IPS-NIHi11 (cell line): ENCODE data around the gene KIF3C.
A peak's percentile ranks its signal among the peaks of the same experiment; 100 is the strongest.
"Not testable (repeated sequence)": the region's sequence is repeated elsewhere in the genome, so short reads cannot be mapped to it uniquely, and the experiment has no call there.

Experiments used
- DNase-seq: peaks from one replicate; pipeline ENCODE4 v3.0.0; 2012; ENCODE audit warnings: mixed read lengths, low spot score

The KIF3C gene

GRCh38 chr2:25999406-25999805 lies 17.1 kb upstream of the KIF3C start:
- DNase-seq: not testable (repeated sequence)

GRCh38 chr2:25998816-25999383 lies 16.6 kb upstream of the KIF3C start:
- not testable (repeated sequence) for DNase-seq

GRCh38 chr2:25996844-25997243 lies 14.5 kb upstream of the KIF3C start:
- DNase-seq: no peak

DNA sequence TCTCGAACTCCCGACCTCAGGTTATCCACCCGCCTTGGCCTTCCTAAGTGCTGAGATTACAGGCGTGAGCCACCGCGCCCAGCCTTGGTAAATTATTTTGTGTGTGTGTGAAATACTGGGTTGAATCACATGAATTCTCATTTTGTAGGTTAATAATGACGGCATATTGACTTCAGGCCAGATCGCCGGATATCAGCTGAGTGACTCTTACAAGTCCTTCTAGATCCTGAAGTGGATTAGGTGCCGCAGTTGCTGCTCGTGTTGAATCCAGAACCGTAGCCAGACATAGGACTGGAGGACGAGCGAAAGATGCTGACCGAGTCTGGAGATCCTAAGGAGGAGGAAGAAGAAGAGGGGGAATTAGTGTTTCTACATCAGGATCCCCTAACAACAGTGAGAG lies 12.2 kb upstream of the KIF3C start:
- DNase-seq: no peak

DNA sequence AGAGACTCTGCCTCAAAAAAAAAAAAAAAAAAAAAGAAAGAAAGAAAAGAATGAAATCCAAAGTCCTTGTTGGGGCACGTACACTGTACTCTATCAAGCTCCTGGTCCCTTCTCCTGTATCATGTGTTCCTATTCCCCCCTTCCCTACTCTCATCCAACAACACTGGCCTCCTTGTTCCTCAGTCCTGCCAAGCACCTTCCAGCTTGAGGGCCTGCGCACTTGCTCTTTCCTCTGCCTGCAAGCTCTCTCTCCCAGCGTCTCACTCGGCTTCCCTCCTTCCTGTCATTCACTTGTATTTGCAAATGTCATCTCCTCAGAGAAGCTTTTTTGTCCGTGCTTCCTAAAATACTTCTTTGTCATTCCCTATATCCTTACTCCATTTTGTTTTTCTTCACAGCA lies 10.8 kb upstream of the KIF3C start:
- DNase-seq: no peak

DNA sequence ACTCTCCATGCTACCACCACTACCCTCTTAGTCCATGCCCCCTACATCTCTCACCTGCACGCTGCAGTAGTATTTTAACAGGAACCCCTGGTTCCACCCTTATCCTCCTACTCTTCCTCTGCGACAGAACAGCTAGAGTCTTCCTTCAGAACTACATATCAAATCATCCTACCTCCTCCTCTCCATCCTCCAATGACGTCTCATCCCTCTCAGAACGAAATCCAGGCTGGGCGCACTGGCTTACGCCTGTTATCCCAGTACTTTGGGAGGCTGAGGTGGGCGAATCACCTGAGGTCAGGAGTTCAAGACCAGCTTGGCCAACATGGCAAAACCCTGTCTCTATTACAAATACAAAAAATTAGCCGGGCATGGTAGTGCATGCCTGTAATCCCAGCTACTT lies 10.3 kb upstream of the KIF3C start:
- no peak for DNase-seq

GRCh38 chr2:25991965-25992364 lies 9.7 kb upstream of the KIF3C start:
- DNase-seq: no peak

GRCh38 chr2:25989154-25989553 lies 6.9 kb upstream of the KIF3C start:
- DNase-seq: no peak

- DNase-seq: no peak
Observed at GRCh38 chr2:25988134-25988533, 5.8 kb upstream of the KIF3C start.

DNA sequence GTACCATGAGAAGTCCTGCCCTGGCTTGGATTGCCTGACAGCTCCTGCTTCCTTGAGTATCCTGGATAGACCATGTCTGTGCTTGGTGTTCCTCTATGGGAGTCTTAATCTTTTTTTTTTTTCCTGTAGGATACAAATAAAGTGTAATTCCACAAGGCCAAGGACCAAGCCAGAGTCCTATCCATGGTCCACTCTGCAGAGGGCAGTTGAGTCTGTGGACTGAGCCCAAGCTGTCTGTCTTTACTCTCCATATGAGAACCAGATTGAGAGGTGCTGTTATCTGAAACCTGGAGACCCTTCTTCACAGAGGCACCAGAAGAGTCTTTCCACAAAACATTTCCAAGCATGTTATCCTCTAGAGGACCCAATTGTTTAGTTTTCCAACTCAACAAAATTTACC lies 1.4 kb upstream of the KIF3C start:
- DNase-seq: no peak

DNA sequence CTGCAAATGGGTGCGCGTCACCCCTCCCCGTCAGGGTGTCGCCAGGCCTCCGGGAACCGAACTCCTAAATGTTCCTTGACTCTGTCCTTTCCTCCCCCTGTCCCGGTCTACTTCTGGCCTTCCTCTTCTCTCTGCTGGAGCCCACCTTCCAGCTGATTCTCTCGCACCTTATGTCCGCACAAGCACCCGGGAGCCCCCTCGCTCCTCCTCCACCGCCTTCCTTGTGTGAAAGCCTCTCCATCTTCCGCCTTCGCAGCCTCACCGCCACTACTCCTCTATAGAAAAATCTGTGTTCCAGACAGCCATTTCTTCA lies 627 bp upstream of the KIF3C start:
- DNase-seq: no peak

DNA sequence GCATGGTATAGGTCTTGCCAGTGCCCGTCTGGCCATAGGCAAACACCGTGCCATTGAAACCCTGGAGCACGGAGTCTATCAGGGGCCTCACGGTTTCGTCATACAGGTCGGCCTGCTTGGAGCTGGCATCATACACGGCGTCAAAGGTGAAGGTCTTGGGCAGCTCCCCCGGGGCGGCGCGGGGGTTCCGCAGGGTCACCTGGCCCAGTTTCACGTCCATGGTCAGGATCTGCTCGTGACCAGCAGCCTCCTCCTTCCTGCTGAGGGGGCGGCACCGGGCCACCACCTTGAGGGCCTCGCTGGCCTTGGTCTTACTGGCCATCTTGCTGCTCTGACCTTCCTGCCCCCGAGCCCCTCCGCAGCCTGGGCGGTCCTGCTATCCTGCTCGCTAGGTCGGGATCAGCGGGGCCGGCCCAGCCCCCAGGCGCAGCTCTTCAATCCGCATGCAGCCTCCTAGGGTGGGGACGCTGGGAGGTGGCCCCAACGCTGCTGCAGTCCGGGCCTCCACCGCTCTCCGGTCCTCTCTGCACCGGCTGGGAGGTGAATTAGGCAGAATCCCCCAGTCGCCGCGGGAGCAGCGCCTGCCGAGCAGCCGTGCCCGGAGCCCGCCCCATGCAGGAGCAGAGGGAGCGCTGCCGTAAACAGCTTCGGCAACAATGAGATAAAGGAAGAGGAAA lies 563 bp downstream of the KIF3C start:
- DNase-seq: peak; percentile 51

- no peak for DNase-seq
Observed at GRCh38 chr2:25980951-25981350, 1.3 kb downstream of the KIF3C start.

DNA sequence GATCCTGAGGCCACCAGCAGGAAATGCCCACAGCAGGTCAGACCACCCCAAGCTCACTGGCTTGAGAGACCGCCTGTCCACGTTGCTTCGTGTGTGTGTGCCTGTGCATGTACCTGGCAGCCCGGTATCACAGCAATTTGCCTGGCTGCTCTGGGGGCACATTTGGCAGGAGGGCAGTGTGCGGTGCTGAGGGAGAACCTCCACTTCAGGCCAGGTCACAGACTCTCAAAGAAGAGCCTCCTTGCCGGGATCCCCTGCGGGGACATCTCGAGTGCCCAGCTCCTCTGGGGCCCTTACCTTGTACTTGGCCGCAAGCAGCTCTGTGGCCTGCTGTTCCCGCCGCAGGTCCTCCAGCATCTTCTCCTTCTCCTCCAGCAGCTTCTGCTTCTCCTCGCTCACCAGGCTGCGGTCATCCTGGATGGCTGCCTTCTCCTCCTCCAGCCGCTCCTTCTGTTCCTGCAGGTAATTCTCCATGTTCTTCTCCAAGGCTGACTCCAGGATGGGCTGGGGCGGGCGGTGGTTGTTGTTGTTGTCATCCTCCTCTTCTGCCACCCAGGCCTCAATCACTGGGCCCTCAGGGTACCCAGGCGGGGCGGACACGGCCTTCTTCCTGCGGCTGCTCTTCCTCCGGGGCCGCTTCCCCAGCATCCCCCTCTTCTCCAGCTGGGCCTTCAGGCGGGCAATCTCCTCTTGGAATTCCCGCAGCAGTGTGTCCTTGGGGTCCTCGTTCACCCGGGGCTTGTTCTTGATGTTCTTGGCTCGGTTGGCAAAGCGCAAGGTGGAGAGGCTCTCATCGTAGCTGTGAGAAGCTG lies 2.0 kb downstream of the KIF3C start:
- DNase-seq: no peak

GRCh38 chr2:25979001-25979400 lies 3.3 kb downstream of the KIF3C start:
- no peak for DNase-seq

DNA sequence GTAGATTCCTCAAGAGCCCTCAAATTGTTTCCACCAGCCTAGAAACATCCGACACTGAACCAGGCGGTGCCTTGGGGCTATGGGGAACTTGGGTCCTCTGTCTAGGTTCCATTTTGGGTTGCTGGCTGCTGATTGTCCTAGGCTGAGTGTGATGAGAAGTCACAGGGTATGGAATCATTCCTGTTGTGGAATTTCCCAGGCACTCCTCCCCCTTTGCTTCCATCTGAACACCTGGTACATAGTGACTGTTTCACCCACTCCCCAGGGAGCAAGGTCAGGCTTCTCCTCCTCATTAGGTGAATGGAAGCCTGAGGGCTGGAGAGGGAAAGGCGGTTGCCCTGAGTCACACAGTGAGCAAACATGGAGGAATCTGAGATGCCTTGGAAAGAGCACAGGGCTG lies 4.5 kb downstream of the KIF3C start:
- no peak for DNase-seq

- DNase-seq: no peak
Observed at GRCh38 chr2:25976983-25977741, 5.1 kb downstream of the KIF3C start.

DNA sequence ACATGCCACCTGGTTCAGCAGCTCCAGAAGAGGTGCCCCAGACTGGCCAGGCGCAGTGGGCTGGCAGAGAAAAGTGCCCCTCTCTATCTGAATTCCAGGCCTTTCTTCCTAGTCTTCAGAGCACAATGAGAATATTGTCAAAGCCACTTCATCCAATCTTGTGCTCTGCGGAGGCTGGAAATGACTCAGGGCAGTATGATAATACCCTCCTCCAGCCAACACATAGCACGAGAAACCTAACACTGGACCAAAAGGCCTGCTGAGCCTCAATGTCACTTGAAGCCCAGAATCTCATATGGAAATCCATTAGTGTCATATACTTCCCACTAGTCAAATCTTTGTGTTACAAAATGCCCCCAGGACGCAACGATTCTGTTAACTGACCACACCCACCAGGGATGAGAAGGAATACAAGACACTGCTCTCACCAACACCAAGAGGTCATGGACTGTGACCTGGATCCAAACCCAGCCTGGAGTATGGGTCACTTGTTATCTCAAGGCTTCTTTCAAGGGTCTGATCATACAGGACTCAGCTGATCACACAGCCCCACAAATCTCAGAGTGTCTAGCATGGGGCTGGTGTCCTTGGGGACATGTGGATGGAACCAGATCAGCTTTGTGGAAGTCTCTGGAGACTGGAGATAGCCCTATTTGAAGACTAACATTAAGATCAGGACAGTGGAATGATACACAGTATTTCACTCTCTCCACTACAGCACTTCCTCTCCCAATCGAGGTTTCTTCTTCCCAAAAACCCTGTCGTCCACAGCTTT lies 10.1 kb downstream of the KIF3C start:
- no peak for DNase-seq

DNA sequence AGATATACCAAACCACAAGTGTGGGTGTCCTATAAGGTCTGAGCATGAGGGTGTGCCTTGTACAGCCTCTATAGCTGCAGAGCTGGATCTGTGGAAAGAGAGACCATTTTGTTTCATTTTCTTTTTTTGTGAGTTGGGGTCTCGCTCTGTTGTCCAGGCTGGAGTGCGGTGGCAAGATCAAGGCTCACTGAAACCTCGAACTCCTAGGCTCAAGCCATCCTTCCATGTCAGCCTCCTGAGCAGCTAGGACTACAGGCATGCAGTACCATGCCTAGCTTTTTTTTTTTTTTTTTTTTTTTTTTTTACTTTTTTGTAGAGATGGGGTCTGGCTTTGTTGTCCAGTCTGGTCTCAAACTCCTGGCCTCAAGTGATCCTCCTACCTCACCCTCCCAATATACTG lies 10.7 kb downstream of the KIF3C start:
- DNase-seq: no peak

GRCh38 chr2:25966531-25967270 lies 15.6 kb downstream of the KIF3C start:
- no peak for DNase-seq

- no peak for DNase-seq
Observed at GRCh38 chr2:25964891-25965290, 17.4 kb downstream of the KIF3C start.
